Measurements from ENCODE around the gene GJB1. TPM values are rescaled to one million over a fixed set of nuclear protein-coding genes. Genes with fewer than 3 reads are reported as not detected.

GJB1 gene
- total and polyA plus RNA-seq, 3 donors from 2014 or later, result 22.8 to 78.5 (median 26.2) TPM

DNA sequence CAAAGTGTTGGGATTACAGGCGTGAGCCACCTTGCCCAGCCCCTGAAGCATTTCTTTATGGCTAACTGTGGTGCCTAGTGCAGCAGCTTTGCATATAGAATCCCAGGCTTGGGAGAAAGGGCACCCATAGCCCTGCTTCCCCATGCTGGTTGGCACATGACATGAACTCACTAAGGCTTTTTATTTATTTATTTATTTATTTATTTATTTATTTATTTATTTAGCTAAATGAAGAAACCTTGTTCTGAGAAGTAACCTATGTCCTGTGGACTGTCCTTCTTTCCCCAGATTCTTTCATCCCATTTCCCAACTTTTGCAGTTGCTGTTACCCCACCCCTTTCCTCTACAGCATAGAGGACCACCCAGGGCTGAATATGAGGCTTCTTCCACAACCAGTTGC, 1.9 kb upstream of the GJB1 start:
- H3K27me3 ChIP-seq, result no peaks in the 10 kb centered on the region
- TF ChIP-seq CTCF (IDR thresholded peaks at IDR 0.05) (no peak), POLR2A (IDR thresholded peaks at IDR 0.05) (no peak)
- H3K4me3 ChIP-seq, result no peak overlapping the region
- H3K4me1 ChIP-seq, result no peaks in the 10 kb centered on the region
- H3K27ac ChIP-seq, result no peak overlapping the region
- no peaks in the 10 kb centered on the region for H3K36me3 ChIP-seq (ENCODE audit: low read depth, missing control alignments)
- DNase-seq, result no peak
- WGBS, 2 donors, result 85% methylated on average over 1 of the region's 1 CpG; no CpG with 5 or more reads in 1 of the 2 donors
- H3K9me3 ChIP-seq, result no peaks in the 10 kb centered on the region
- intact Hi-C loops (cut with DNase I; ENCODE audit: low total_unique reads), result no loop called here

- Histone ChIP-seq H3K27ac (no peak overlapping the region), H3K36me3 (ENCODE audit: low read depth, missing control alignments) (no peaks in the 10 kb centered on the region), H3K4me1 (no peaks in the 10 kb centered on the region), H3K4me3 (peak overlapping the region in 1 of 2 donors; percentile 10), H3K27me3 (no peaks in the 10 kb centered on the region), H3K9me3 (no peaks in the 10 kb centered on the region)
- intact Hi-C loops (cut with DNase I; ENCODE audit: low total_unique reads), result no loop called here
- no peak for TF ChIP-seq POLR2A (IDR thresholded peaks at IDR 0.05)
- no peak for TF ChIP-seq CTCF (IDR thresholded peaks at IDR 0.05)
- no peak for DNase-seq
- 69 to 91% methylated on average over 19 to 25 of the region's 32 CpGs for WGBS, 2 donors
Observed at GRCh38 chrX:71224098-71224708, 1.2 kb downstream of the GJB1 start.

GRCh38 chrX:71225009-71225408, 2.0 kb downstream of the GJB1 start:
- no peak overlapping the region for H3K27ac ChIP-seq
- peak; percentile 69 for DNase-seq

DNA sequence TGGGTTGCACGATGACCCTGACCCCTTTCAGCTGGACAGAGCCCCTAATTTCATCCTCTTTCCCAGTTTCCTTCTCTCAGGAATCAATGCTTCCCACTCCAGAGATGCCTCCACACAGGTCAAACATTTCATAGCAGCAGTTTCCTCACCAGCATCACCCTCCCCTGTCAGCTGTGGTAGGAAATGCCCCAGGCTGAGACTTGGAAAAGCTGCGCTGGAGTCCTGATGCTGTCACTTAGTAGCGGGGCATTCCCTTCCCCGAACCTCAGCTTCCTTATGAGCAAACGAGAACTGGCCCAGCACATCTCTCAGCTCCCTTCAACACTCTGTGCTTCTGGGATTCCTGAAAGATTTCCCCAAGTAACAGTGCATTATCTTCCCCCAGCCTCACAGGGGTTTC, 2.7 kb downstream of the GJB1 start:
- Histone ChIP-seq H3K27ac (no peak overlapping the region), H3K27me3 (no peaks in the 10 kb centered on the region), H3K9me3 (no peaks in the 10 kb centered on the region), H3K4me1 (no peaks in the 10 kb centered on the region), H3K36me3 (ENCODE audit: low read depth, missing control alignments) (no peaks in the 10 kb centered on the region), H3K4me3 (no peak overlapping the region)
- TF ChIP-seq POLR2A (IDR thresholded peaks at IDR 0.05) (no peak), CTCF (IDR thresholded peaks at IDR 0.05) (no peak)
- peak; percentile 30 for DNase-seq
- WGBS, 2 donors, result 17 to 25% methylated on average over 1 to 5 of the region's 5 CpGs
- intact Hi-C loops (cut with DNase I; ENCODE audit: low total_unique reads), result no loop called here

More at GRCh38 chrX:71225009-71225408, 2.0 kb downstream of the GJB1 start:
- Histone ChIP-seq H3K9me3 (no peaks in the 10 kb centered on the region), H3K4me1 (no peaks in the 10 kb centered on the region), H3K36me3 (ENCODE audit: low read depth, missing control alignments) (no peaks in the 10 kb centered on the region), H3K4me3 (no peak overlapping the region), H3K27me3 (no peaks in the 10 kb centered on the region)
- intact Hi-C loops (cut with DNase I; ENCODE audit: low total_unique reads), result no loop called here
- 22 to 40% methylated on average over 2 of the region's 2 CpGs for WGBS, 2 donors
- TF ChIP-seq POLR2A (IDR thresholded peaks at IDR 0.05) (no peak), CTCF (IDR thresholded peaks at IDR 0.05) (no peak)
